IMR-90 (cell line): ENCODE data around the gene COTL1. TPM values are rescaled to one million over a fixed set of nuclear protein-coding genes. Genes with fewer than 3 reads are reported as not detected.

Source experiments
- ATAC-seq: fragments of 200-7000 bp; cut with Tn5 transposase; 2 replicates; pipeline ENCODE4 v1.9.1; 2020; ENCODE audit warnings: low read depth, mild to moderate bottlenecking, moderate library complexity
- BruUV-seq: library from RNA; stranded (reverse); fragments of 400-500 nt; replicated peaks from 2 replicates; lab custom pipeline; 2021; lab: Mats Ljungman, UMichigan
- CTCF ChIA-PET: fragments of 300-600 bp; formaldehyde crosslinking; extraction: SDS; loops from one replicate; lab custom pipeline; 2021; ENCODE audit warnings: antibody characterized with exemption; lab: Yijun Ruan, JAX
- POLR2A ChIA-PET: fragments of 300-600 bp; sonication (Branson Sonifier 250); formaldehyde crosslinking; loops from one replicate; lab custom pipeline; 2022; ENCODE audit warnings: antibody characterized with exemption; ENCODE audit not compliant: unreplicated experiment; lab: Charles Lee
- DNase-seq: peaks from one replicate; pipeline ENCODE4 v3.0.0; 2013
- H2AFZ ChIP-seq: replicated peaks from 2 replicates; pipeline ENCODE3; 2013; ENCODE audit warnings: low read length, mild to moderate bottlenecking; ENCODE audit not compliant: poor library complexity
- H2AK5ac ChIP-seq: 2 replicates; pipeline ENCODE4 v1.6.1; 2013; ENCODE audit warnings: low read depth, low read length, inconsistent platforms
- H2AK9ac ChIP-seq: replicated peaks from 2 replicates; pipeline ENCODE3; 2013; ENCODE audit warnings: mild to moderate bottlenecking, low read depth, low read length, moderate library complexity; ENCODE audit not compliant: poor library complexity
- H2BK120ac ChIP-seq: 2 replicates; pipeline ENCODE4 v1.6.1; 2013; ENCODE audit warnings: low read depth, low read length, inconsistent platforms
- H2BK15ac ChIP-seq: 3 replicates; pipeline ENCODE4 v1.6.1; 2013; ENCODE audit warnings: low read depth, low read length, inconsistent platforms
- H2BK20ac ChIP-seq: 2 replicates; pipeline ENCODE4 v1.6.1; 2013; ENCODE audit warnings: low read depth, mild to moderate bottlenecking, inconsistent platforms, low read length, moderate library complexity
- H2BK5ac ChIP-seq: 2 replicates; pipeline ENCODE4 v1.6.1; 2013; ENCODE audit warnings: mild to moderate bottlenecking, low read depth, low read length, inconsistent platforms; ENCODE audit not compliant: poor library complexity, severe bottlenecking
- H3K14ac ChIP-seq: replicated peaks from 2 replicates; pipeline ENCODE4 v1.6.1; 2013; ENCODE audit warnings: low read depth, low read length, inconsistent platforms
- H3K18ac ChIP-seq: 2 replicates; pipeline ENCODE4 v1.6.1; 2013; ENCODE audit warnings: low read depth, low read length, control low read depth
- H3K23ac ChIP-seq: 2 replicates; pipeline ENCODE4 v1.6.1; 2013; ENCODE audit warnings: low read depth, low read length, inconsistent platforms
- H3K27ac ChIP-seq: 2 replicates; pipeline ENCODE4 v1.5.1; 2013; ENCODE audit warnings: mild to moderate bottlenecking, control low read depth, low read length; ENCODE audit not compliant: insufficient read depth
- H3K27me3 ChIP-seq: 2 replicates; pipeline ENCODE4 v1.6.1; 2013; ENCODE audit warnings: low read length; ENCODE audit not compliant: control insufficient read depth, insufficient read depth
- H3K36me3 ChIP-seq: 2 replicates; pipeline ENCODE4 v1.6.1; 2013; ENCODE audit warnings: low read length, mixed read lengths; ENCODE audit not compliant: control insufficient read depth, insufficient read depth
- H3K4ac ChIP-seq: 2 replicates; pipeline ENCODE4 v1.6.1; 2013; ENCODE audit warnings: low read depth, low read length, inconsistent platforms
- H3K4me1 ChIP-seq: 2 replicates; pipeline ENCODE4 v1.6.1; 2013; ENCODE audit warnings: low read length, mixed read lengths; ENCODE audit not compliant: control insufficient read depth, insufficient read depth
- H3K4me2 ChIP-seq: 2 replicates; pipeline ENCODE4 v1.6.1; 2013; ENCODE audit warnings: low read depth, mild to moderate bottlenecking, control low read depth, low read length, moderate library complexity
- H3K4me3 ChIP-seq: 2 replicates; pipeline ENCODE4 v1.5.1; 2013; ENCODE audit warnings: low read depth, mild to moderate bottlenecking, control low read depth, low read length, moderate library complexity; ENCODE audit not compliant: insufficient read depth
- H3K56ac ChIP-seq: 2 replicates; pipeline ENCODE4 v1.6.1; 2013; ENCODE audit warnings: low read length, inconsistent platforms; ENCODE audit not compliant: insufficient read depth; ENCODE audit errors: extremely low read depth
- H3K79me1 ChIP-seq, 2 experiments: 2 replicates each; pipeline ENCODE4 v1.6.1; 2013; ENCODE audit warnings: low read length in 2 of 2, inconsistent platforms in 1 of 2, low read depth in 1 of 2
- H3K9ac ChIP-seq: 2 replicates; pipeline ENCODE4 v1.6.1; 2013; ENCODE audit warnings: low read depth, low read length, control low read depth
- H3K9me1 ChIP-seq: 2 replicates; pipeline ENCODE4 v1.6.1; 2013; ENCODE audit warnings: low read length, inconsistent platforms; ENCODE audit not compliant: insufficient read depth
- H3K9me3 ChIP-seq: 2 replicates; pipeline ENCODE4 v1.6.1; 2013; ENCODE audit warnings: low read length; ENCODE audit not compliant: control insufficient read depth, insufficient read depth
- H4K20me1 ChIP-seq: 2 replicates; pipeline ENCODE4 v1.6.1; 2013; ENCODE audit warnings: low read length, inconsistent platforms; ENCODE audit not compliant: insufficient read depth
- H4K5ac ChIP-seq: 2 replicates; pipeline ENCODE4 v1.6.1; 2013; ENCODE audit warnings: mild to moderate bottlenecking, low read depth, low read length, control low read depth
- H4K8ac ChIP-seq, 2 experiments: 2 replicates each; pipeline ENCODE4 v1.6.1; 2013; ENCODE audit warnings: low read depth in 2 of 2, low read length in 2 of 2, control low read depth in 1 of 2, inconsistent platforms in 1 of 2
- H4K91ac ChIP-seq: 2 replicates; pipeline ENCODE4 v1.6.1; 2013; ENCODE audit warnings: low read depth, low read length, inconsistent platforms; ENCODE audit not compliant: insufficient read depth
- CEBPB ChIP-seq: IDR thresholded peaks from 2 replicates; pipeline ENCODE4 v1.6.1; 2012; ENCODE audit warnings: low read depth, low read length, improper control_type of control experiment
- MAFK ChIP-seq: IDR thresholded peaks from 2 replicates; pipeline ENCODE4 v1.6.1; 2012; ENCODE audit warnings: low read depth, low read length, improper control_type of control experiment
- MXI1 ChIP-seq: IDR thresholded peaks from 2 replicates; pipeline ENCODE4 v1.6.1; 2012; ENCODE audit warnings: low read depth, mild to moderate bottlenecking, low read length, moderate library complexity, borderline replicate concordance
- RAD21 ChIP-seq: IDR thresholded peaks from 2 replicates; pipeline ENCODE4 v1.6.1; 2012; ENCODE audit warnings: low read length, improper control_type of control experiment
- SMC3 ChIP-seq: fragments of 150-350 bp; IDR thresholded peaks from 2 replicates; pipeline ENCODE4 v1.6.1; 2016; ENCODE audit warnings: low read depth, mild to moderate bottlenecking, antibody characterized with exemption, low read length, moderate library complexity
- WGBS, 2 experiments: methylation state at CpG; one replicate each; pipeline versions ENCODE4 v1.1.5 to v1.1.7; 2013; ENCODE audit warnings: missing lambda C conversion rate in 2 of 2; ENCODE audit not compliant: insufficient read length in 1 of 2; ENCODE audit errors: extremely low coverage in 2 of 2; 5-methylcytosine and 5-hydroxymethylcytosine counted together
- dilution Hi-C: fragments of 300-500 bp; cut with HindIII; formaldehyde crosslinking; loops from one replicate; pipeline ENCODE4 v1.14.3; 2018; ENCODE audit warnings: low sequenced_read_pairs; ENCODE audit not compliant: unreplicated experiment
- in situ Hi-C: fragments of 300-500 bp; cut with MboI; formaldehyde crosslinking; loops from 3 replicates; pipeline ENCODE4 v1.14.3; 2019; ENCODE audit warnings: low sequenced_read_pairs, inconsistent platforms, mixed read lengths
- intact Hi-C: fragments of 100-400 bp; cut with micrococcal nuclease; formaldehyde crosslinking; loops from 2 replicates; pipeline ENCODE4 v1.10.0; 2022
- polyA plus RNA-seq, 3 experiments: library from polyadenylated mRNA; depleted of rRNA; stranded (reverse); fragments of >200 nt; gene quantifications; 2 replicates each; pipeline ENCODE4 v1.2.3, GENCODE V29; 2012; ENCODE audit warnings: low replicate concordance in 1 of 3
- total RNA-seq: library from RNA; depleted of rRNA; stranded (reverse); fragments of >200 nt; gene quantifications from 2 replicates; pipeline ENCODE4 v1.2.3, GENCODE V29; 2012

COTL1 gene
- total and polyA plus RNA-seq, 2 of the 4 experiments (the other 2 are of a cell fraction) = 144 to 258 TPM

DNA sequence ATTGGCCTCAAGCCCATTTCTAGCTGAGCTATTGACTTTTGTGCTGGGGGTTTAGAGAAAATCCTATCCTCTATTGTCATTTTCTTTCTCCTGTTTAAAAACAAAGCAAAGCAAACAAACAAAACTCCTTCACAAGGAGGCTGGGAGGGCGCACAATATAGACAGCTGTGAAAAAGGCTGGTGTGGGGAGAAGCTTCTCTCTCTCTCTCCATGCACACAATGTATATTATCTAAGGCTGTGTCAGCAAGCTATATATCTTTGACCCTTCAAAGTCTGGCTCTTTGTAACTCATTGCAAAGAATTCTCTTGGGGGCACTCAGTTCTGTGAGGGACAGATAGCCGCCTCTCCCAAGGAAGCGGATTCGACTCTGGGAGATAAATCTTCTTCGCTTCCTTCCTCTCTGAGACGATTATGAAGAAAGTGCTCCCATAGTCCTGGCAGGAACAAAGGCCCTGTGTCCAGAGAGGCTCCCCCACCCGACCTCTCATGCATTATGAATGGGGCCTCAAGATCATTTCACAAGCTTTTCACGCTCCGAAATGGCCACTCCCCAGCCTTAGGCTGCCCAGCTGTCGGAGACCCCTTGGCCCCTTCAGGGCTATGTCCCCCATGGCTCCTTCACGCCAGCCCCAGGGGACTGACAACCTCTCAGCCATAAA lies 80.3 kb downstream of the COTL1 start (continued):
- no peak for TF ChIP-seq MXI1

GRCh38 chr16:84535851-84536250 lies 82.0 kb downstream of the COTL1 start:
- H2BK15ac ChIP-seq = no peak overlapping the region
- H3K79me1 ChIP-seq = no peaks in the 10 kb centered on the region; a peak in 1 of 4 replicates
- H2AFZ ChIP-seq = no peak overlapping the region
- no peak overlapping the region for H2BK120ac ChIP-seq
- no peaks in the 10 kb centered on the region for H3K27me3 ChIP-seq
- H2BK5ac ChIP-seq = no peak overlapping the region
- peaks cover 18% of the 10 kb centered on the region for H3K9me1 ChIP-seq
- 96% methylated on average over 7 of the region's 9 CpGs; no CpG with 5 or more reads in 1 of the 2 experiments for WGBS, 2 experiments
- H3K18ac ChIP-seq = no peak overlapping the region
- dilution Hi-C loops (no loop called here), intact Hi-C loops (no loop called here), in situ Hi-C loops (no loop called here)
- no peak overlapping the region for H3K56ac ChIP-seq
- no peaks in the 10 kb centered on the region for H3K36me3 ChIP-seq
- 0 out of 2 replicates have a peak overlapping the region, but pooled peaks have one; percentile 4 for H2AK5ac ChIP-seq
- no peak overlapping the region for H3K14ac ChIP-seq
- H4K20me1 ChIP-seq = no peaks in the 10 kb centered on the region
- H2AK9ac ChIP-seq = no peak overlapping the region
- no peak overlapping the region for H4K91ac ChIP-seq
- H4K5ac ChIP-seq = no peak overlapping the region
- H3K9ac ChIP-seq = no peak overlapping the region
- no peak overlapping the region for H2BK20ac ChIP-seq
- no peak overlapping the region for H3K27ac ChIP-seq
- no peak overlapping the region for H4K8ac ChIP-seq
- TF ChIP-seq MAFK = no peak
- no peak for TF ChIP-seq SMC3
- TF ChIP-seq CEBPB = no peak
- TF ChIP-seq RAD21 = no peak
- no peak overlapping the region for H3K4ac ChIP-seq
- H3K9me3 ChIP-seq = no peaks in the 10 kb centered on the region
- DNase-seq (no peak), ATAC-seq (no peak)
- no peak overlapping the region for H3K23ac ChIP-seq
- H3K4me2 ChIP-seq = no peak overlapping the region
- H3K4me3 ChIP-seq = no peak overlapping the region
- peaks cover 17% of the 10 kb centered on the region for H3K4me1 ChIP-seq
- POLR2A ChIA-PET = no interaction called here
- BruUV-seq = no TSS peak
- CTCF ChIA-PET = no interaction called here
